ENCODE results near the gene ZNF440. TPM values are rescaled to one million over a fixed set of nuclear protein-coding genes. Genes with fewer than 3 reads are reported as not detected.
"Not testable (repeated sequence)": the region's sequence is repeated elsewhere in the genome, so short reads cannot be mapped to it uniquely, and the experiment has no call there.

ZNF440 gene
- total and polyA plus RNA-seq, 2 donors (not counting 1 experiment from before 2014, with no cell fraction given) = 4.6 to 11.1 TPM

DNA sequence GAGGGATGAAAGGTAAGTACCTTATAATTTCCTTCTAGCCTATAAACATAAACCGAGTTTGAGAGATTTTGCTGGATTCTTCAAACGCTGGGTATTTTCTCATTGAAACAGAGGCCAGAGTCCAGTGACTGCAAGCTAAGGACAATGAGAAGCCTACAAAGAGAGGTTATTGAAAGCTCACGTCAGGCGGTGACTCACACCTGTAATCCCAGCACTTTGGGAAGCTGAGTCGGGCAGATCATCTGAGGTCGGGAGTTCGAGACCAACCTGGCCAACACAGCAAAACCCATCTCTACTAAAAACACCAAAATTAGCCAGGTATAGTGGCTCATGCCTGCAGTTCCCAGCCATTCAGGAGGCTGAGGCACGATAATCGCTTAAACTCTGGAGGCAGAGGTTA lies 58.6 kb downstream of the ZNF440 start:
- H2AFZ ChIP-seq (ENCODE audit: low read length) = no peak overlapping the region

DNA sequence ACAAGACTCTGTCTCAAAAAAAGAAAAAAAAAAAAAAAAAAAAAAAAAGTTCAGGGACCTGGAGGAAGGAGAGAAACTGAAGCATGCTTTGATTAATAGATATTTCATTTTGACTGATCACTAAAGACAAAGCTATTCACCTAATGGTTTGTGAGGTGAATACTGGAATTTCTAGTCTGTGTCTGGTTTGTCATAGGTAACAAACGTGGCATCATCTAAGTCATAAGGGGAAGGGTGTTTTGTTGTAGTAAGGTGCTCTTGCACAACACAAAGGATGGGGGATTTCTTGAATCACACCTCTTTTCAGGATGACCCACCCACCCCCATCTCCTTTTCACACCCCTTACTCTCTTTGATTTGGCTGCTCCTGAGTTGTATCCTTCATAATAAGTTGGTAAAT lies 59.7 kb downstream of the ZNF440 start:
- H3K36me3 ChIP-seq (ENCODE audit: control insufficient read depth, insufficient read depth, low read length) = no peaks in the 10 kb centered on the region
- DNase-seq (ENCODE audit: low read depth in 2 of 2) = no peak
- no peak for TF ChIP-seq EZH2 (IDR thresholded peaks at IDR 0.05; ENCODE audit: low read length, missing control alignments)
- TF ChIP-seq, protein P1, sequence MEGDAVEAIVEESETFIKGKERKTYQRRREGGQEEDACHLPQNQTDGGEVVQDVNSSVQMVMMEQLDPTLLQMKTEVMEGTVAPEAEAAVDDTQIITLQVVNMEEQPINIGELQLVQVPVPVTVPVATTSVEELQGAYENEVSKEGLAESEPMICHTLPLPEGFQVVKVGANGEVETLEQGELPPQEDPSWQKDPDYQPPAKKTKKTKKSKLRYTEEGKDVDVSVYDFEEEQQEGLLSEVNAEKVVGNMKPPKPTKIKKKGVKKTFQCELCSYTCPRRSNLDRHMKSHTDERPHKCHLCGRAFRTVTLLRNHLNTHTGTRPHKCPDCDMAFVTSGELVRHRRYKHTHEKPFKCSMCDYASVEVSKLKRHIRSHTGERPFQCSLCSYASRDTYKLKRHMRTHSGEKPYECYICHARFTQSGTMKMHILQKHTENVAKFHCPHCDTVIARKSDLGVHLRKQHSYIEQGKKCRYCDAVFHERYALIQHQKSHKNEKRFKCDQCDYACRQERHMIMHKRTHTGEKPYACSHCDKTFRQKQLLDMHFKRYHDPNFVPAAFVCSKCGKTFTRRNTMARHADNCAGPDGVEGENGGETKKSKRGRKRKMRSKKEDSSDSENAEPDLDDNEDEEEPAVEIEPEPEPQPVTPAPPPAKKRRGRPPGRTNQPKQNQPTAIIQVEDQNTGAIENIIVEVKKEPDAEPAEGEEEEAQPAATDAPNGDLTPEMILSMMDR (conservative IDR thresholded peaks at IDR 0.05 in 1 of 2, IDR thresholded peaks at IDR 0.05 in 1 of 2; ENCODE audit: low read depth in 1 of 2, low read length in 2 of 2) = no peak
- H3K4me2 ChIP-seq (ENCODE audit: extremely low read depth, insufficient read depth, low read length) = no peak overlapping the region
- no peak overlapping the region for H3K4me3 ChIP-seq (replicated peaks in 1 of 4; ENCODE audit: control extremely low read depth in 1 of 4, insufficient read depth in 1 of 4, low read depth in 3 of 4, low read length in 4 of 4)
- H2AFZ ChIP-seq (ENCODE audit: low read length) = no peak overlapping the region
- no peaks in the 10 kb centered on the region for H3K9me3 ChIP-seq (ENCODE audit: control insufficient read depth, insufficient read depth, low read depth, low read length)
- H3K27me3 ChIP-seq (ENCODE audit: control insufficient read depth, insufficient read depth, low read length) = no peaks in the 10 kb centered on the region
- H4K20me1 ChIP-seq (ENCODE audit: control insufficient read depth, extremely low read depth, insufficient read depth, low read length) = no peaks in the 10 kb centered on the region
- H3K4me1 ChIP-seq (ENCODE audit: control insufficient read depth, extremely low read depth, insufficient read depth, low read length) = no peaks in the 10 kb centered on the region
- H3K27ac ChIP-seq (ENCODE audit: insufficient read depth, low read length) = no peak overlapping the region
- no peaks in the 10 kb centered on the region for H3K79me2 ChIP-seq (ENCODE audit: control insufficient read depth, insufficient read depth, low read length)
- no peak overlapping the region for H3K9ac ChIP-seq (ENCODE audit: insufficient read depth, low read length)

More for the DNA sequence above, 58.6 kb downstream of the ZNF440 start:
- peaks cover 3% of the 10 kb centered on the region for H3K9me3 ChIP-seq (ENCODE audit: control insufficient read depth, insufficient read depth, low read depth, low read length)
- H3K79me2 ChIP-seq (ENCODE audit: control insufficient read depth, insufficient read depth, low read length) = no peaks in the 10 kb centered on the region
- H4K20me1 ChIP-seq (ENCODE audit: control insufficient read depth, extremely low read depth, insufficient read depth, low read length) = no peaks in the 10 kb centered on the region
- no peak overlapping the region for H3K27ac ChIP-seq (ENCODE audit: insufficient read depth, low read length)
- no peak overlapping the region for H3K9ac ChIP-seq (ENCODE audit: insufficient read depth, low read length)
- DNase-seq (ENCODE audit: low read depth in 2 of 2) = no peak
- no peaks in the 10 kb centered on the region for H3K36me3 ChIP-seq (ENCODE audit: control insufficient read depth, insufficient read depth, low read length)
- H3K4me2 ChIP-seq (ENCODE audit: extremely low read depth, insufficient read depth, low read length) = no peak overlapping the region
- no peak overlapping the region for H3K4me3 ChIP-seq (replicated peaks in 1 of 4; ENCODE audit: control extremely low read depth in 1 of 4, insufficient read depth in 1 of 4, low read depth in 3 of 4, low read length in 4 of 4)
- H3K4me1 ChIP-seq (ENCODE audit: control insufficient read depth, extremely low read depth, insufficient read depth, low read length) = no peaks in the 10 kb centered on the region
- TF ChIP-seq, protein P1 (conservative IDR thresholded peaks at IDR 0.05 in 1 of 2, IDR thresholded peaks at IDR 0.05 in 1 of 2; ENCODE audit: low read depth in 1 of 2, low read length in 2 of 2) = no peak
- no peak for TF ChIP-seq EZH2 (IDR thresholded peaks at IDR 0.05; ENCODE audit: low read length, missing control alignments)
- no peaks in the 10 kb centered on the region for H3K27me3 ChIP-seq (ENCODE audit: control insufficient read depth, insufficient read depth, low read length)

DNA sequence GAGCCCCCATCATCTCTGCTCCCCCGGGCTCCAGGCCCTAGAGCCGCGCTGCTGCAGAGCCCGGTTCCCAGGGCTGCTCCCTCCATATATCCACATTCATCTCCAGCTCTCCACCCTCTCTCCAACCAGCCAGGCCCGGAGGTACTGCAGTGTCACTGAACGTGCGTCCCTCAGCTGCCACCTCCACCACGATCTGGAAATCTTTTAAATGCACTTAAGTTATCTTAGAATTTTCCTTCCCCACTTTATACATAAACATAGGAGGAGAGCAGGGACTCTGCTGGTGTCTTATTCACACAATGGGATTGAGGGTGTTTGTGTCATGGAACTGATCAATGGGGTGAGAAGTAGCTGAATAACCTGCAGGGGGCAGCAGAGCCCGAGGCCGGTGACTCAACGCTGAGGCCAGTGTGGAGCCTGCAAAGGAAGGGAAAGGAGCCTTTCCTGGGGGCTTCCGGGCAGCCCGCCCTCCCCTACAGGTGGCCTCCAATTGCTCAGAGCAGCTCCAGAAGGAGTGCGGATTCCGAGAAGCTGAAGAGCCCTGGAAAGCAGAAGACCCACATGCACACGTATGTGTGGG lies 65.7 kb downstream of the ZNF440 start:
- not testable (repeated sequence) for H3K27ac ChIP-seq (ENCODE audit: insufficient read depth, low read length); H3K4me2 ChIP-seq (ENCODE audit: extremely low read depth, insufficient read depth, low read length); H3K36me3 ChIP-seq (ENCODE audit: control insufficient read depth, insufficient read depth, low read length); H3K79me2 ChIP-seq (ENCODE audit: control insufficient read depth, insufficient read depth, low read length); H3K4me1 ChIP-seq (ENCODE audit: control insufficient read depth, extremely low read depth, insufficient read depth, low read length); H3K9ac ChIP-seq (ENCODE audit: insufficient read depth, low read length); H2AFZ ChIP-seq (ENCODE audit: low read length); H3K9me3 ChIP-seq (ENCODE audit: control insufficient read depth, insufficient read depth, low read depth, low read length); H4K20me1 ChIP-seq (ENCODE audit: control insufficient read depth, extremely low read depth, insufficient read depth, low read length); H3K27me3 ChIP-seq (ENCODE audit: control insufficient read depth, insufficient read depth, low read length); H3K4me3 ChIP-seq (replicated peaks in 1 of 4; ENCODE audit: control extremely low read depth in 1 of 4, insufficient read depth in 1 of 4, low read depth in 3 of 4, low read length in 4 of 4)
- TF ChIP-seq, protein P1 (conservative IDR thresholded peaks at IDR 0.05 in 1 of 2, IDR thresholded peaks at IDR 0.05 in 1 of 2; ENCODE audit: low read depth in 1 of 2, low read length in 2 of 2) = peak in 1 of 2 donors; percentile 22
- peak in 1 of 2 donors; percentile 6 for DNase-seq (ENCODE audit: low read depth in 2 of 2)

Measured in fibroblast of lung (primary cell).